HepG2 (cell line): ENCODE results near the gene TIAM1. TPM values are rescaled to one million over a fixed set of nuclear protein-coding genes. Genes with fewer than 3 reads are reported as not detected.

Experiments used
- ATAC-seq: fragments of 200-7000 bp; cut with Tn5 transposase; 3 replicates; pipeline ENCODE4 v1.9.1; 2020; ENCODE audit warnings: mild to moderate bottlenecking, moderate library complexity
- BruUV-seq: library from RNA; stranded (reverse); fragments of 400-500 nt; replicated peaks from 2 replicates; lab custom pipeline; 2021; lab: Mats Ljungman, UMichigan
- CTCF ChIA-PET: fragments of 300-600 bp; formaldehyde crosslinking; extraction: SDS; loops from one replicate; lab custom pipeline; 2021; ENCODE audit warnings: low total read pairs, inconsistent platforms, low intra/inter-chr PET ratio; lab: Yijun Ruan, JAX
- POLR2A ChIA-PET: fragments of 350-600 bp; sonication (Branson Sonifier 250); formaldehyde crosslinking; loops from one replicate; lab custom pipeline; 2020; ENCODE audit warnings: antibody characterized with exemption, inconsistent platforms; lab: Yijun Ruan, JAX
- DNase-seq: peaks from one replicate; pipeline ENCODE4 v3.0.0-alpha.2; 2015; ENCODE audit warnings: low spot score
- FAIRE-seq: peaks from 3 replicates; lab custom pipeline; 2011; peaks lifted over from hg19 to GRCh38; lab: Jason Lieb, UNC
- H2AFZ ChIP-seq: one replicate; pipeline ENCODE4 v1.6.1; 2011; ENCODE audit warnings: low read length, inconsistent platforms
- H3K27ac ChIP-seq: fragments of 300-600 bp; 3 replicates; pipeline ENCODE4 v1.8.0; 2011; ENCODE audit warnings: mixed run types, mild to moderate bottlenecking, mixed read lengths, low read length, inconsistent platforms; ENCODE audit not compliant: insufficient read depth; ENCODE audit errors: extremely low read length
- H3K27me3 ChIP-seq, 2 experiments: fragments of 200-600 bp in 1 of 2; 2 replicates in 1 of 2; 3 replicates in 1 of 2; pipeline versions ENCODE4 v1.6.0 to v1.8.0; 2011; ENCODE audit warnings: low read length in 2 of 2, mild to moderate bottlenecking in 2 of 2, moderate library complexity in 2 of 2, inconsistent platforms in 1 of 2; ENCODE audit not compliant: insufficient read depth in 2 of 2, control insufficient read depth in 1 of 2
- H3K36me3 ChIP-seq, 2 experiments: fragments of 200-600 bp in 1 of 2; replicated peaks in 1 of 2; 2 replicates in 1 of 2; 3 replicates in 1 of 2; pipeline versions ENCODE4 v1.5.1 to v1.8.0; 2011; ENCODE audit warnings: low read length in 2 of 2, inconsistent platforms in 1 of 2; ENCODE audit not compliant: insufficient read depth in 2 of 2, control insufficient read depth in 1 of 2
- H3K4me1 ChIP-seq: 2 replicates; pipeline ENCODE4 v1.5.1; 2012; ENCODE audit warnings: low read length, inconsistent platforms; ENCODE audit not compliant: insufficient read depth
- H3K4me2 ChIP-seq: 2 replicates; pipeline ENCODE4 v1.6.0; 2011; ENCODE audit warnings: low read depth, low read length, inconsistent platforms
- H3K4me3 ChIP-seq, 3 experiments: fragments of 200-600 bp in 1 of 3; sonication (generic), shearing (Covaris generic) in 1 of 3; replicated peaks in 1 of 3; 2 replicates each; pipeline ENCODE4 v1.5.1; 2011 to 2016; ENCODE audit warnings: low read length in 3 of 3, inconsistent platforms in 2 of 3, low read depth in 2 of 3, mild to moderate bottlenecking in 2 of 3, control low read depth in 1 of 3, mixed read lengths in 1 of 3; ENCODE audit not compliant: insufficient read depth in 1 of 3
- H3K79me2 ChIP-seq: one replicate; pipeline ENCODE4 v1.6.1; 2011; ENCODE audit warnings: low read length, inconsistent platforms; ENCODE audit not compliant: insufficient read depth
- H3K9ac ChIP-seq: 2 replicates; pipeline ENCODE4 v1.6.0; 2011; ENCODE audit warnings: mild to moderate bottlenecking, low read depth, low read length, inconsistent platforms; ENCODE audit not compliant: insufficient read depth
- H3K9me3 ChIP-seq: 2 replicates; pipeline ENCODE4 v1.5.1; 2012; ENCODE audit warnings: mild to moderate bottlenecking, low read length
- H4K20me1 ChIP-seq: 2 replicates; pipeline ENCODE4 v1.6.0; 2011; ENCODE audit warnings: inconsistent platforms, mild to moderate bottlenecking, low read length, moderate library complexity; ENCODE audit not compliant: insufficient read depth
- ARID3A ChIP-seq: IDR thresholded peaks from 2 replicates; pipeline ENCODE4 v1.6.1; 2012; ENCODE audit warnings: low read depth, low read length, improper control_type of control experiment
- CEBPB ChIP-seq: IDR thresholded peaks from 2 replicates; pipeline ENCODE4 v1.6.1; 2011; ENCODE audit warnings: low read depth, low read length, improper control_type of control experiment, borderline replicate concordance
- LRRFIP1 ChIP-seq: sonication (generic); formaldehyde crosslinking; conservative IDR thresholded peaks from 2 replicates; pipeline ENCODE4 v1.4.0; 2020; ENCODE audit warnings: missing genetic modification reagents
- NFYB ChIP-seq: sonication (generic); formaldehyde crosslinking; IDR thresholded peaks from 2 replicates; pipeline ENCODE4 v1.4.0; 2020; ENCODE audit warnings: missing genetic modification reagents
- RERE ChIP-seq: IDR thresholded peaks from 2 replicates; pipeline ENCODE4 v1.6.1; 2016; ENCODE audit warnings: low read depth, missing genetic modification reagents, missing compliant biosample characterization
- STAT5B ChIP-seq: sonication (generic); formaldehyde crosslinking; IDR thresholded peaks from 2 replicates; pipeline ENCODE4 v1.4.0; 2020; ENCODE audit warnings: missing genetic modification reagents
- ZNF20 ChIP-seq: sonication (generic); formaldehyde crosslinking; IDR thresholded peaks from 2 replicates; pipeline ENCODE4 v1.4.0; 2020; ENCODE audit warnings: mild to moderate bottlenecking, moderate library complexity, missing genetic modification reagents
- ZNF616 ChIP-seq: sonication (generic); formaldehyde crosslinking; IDR thresholded peaks from 2 replicates; pipeline ENCODE4 v1.5.0; 2020; ENCODE audit warnings: low read depth, mild to moderate bottlenecking, missing genetic modification reagents
- WGBS: methylation state at CpG from one replicate; pipeline ENCODE4 v1.1.6; 2017; ENCODE audit warnings: low lambda C conversion rate; 5-methylcytosine and 5-hydroxymethylcytosine counted together
- in situ Hi-C: cut with HindIII; loops from 2 replicates; pipeline ENCODE4 v1.10.0; 2017; ENCODE audit warnings: low pct_unique_long_range_greater_than_20kb; ENCODE audit not compliant: extremely low pct_ligation_motif_present
- intact Hi-C: fragments of 100-400 bp; cut with micrococcal nuclease; formaldehyde crosslinking; loops from one replicate; pipeline ENCODE4 v1.10.0; 2022; ENCODE audit not compliant: unreplicated experiment
- polyA plus RNA-seq, 8 experiments: library from polyadenylated mRNA; depleted of rRNA in 3 of 8; stranded (reverse) in 7 of 8; unstranded in 1 of 8; fragments of >200 nt; fragmentation: Illumina TruSeq in 4 of 8; extraction: Trizol in 4 of 8; gene quantifications; 2 replicates each; pipeline versions ENCODE4 v1.2.1 to v1.2.3, GENCODE V29; 2011 to 2016; ENCODE audit warnings: low read depth in 4 of 8, missing spikeins in 1 of 8, mixed read lengths in 1 of 8; ENCODE audit not compliant: insufficient read depth in 1 of 8
- total RNA-seq, 5 experiments: library from RNA; depleted of rRNA; stranded (reverse); fragments of >200 nt; fragmentation: Illumina TruSeq; extraction: Trizol; gene quantifications; 2 replicates each; pipeline ENCODE4 v1.2.3, GENCODE V29; 2016; ENCODE audit warnings: low read depth in 1 of 5

TIAM1 gene
- total and polyA plus RNA-seq, 2 of the 13 experiments (the other 11 are each of a cell fraction or from before 2014, with no cell fraction given) = 0.13 to 0.24 TPM

GRCh38 chr21:31151156-31152045 is 192.7 kb downstream of the TIAM1 start (continued):
- no peak for TF ChIP-seq RERE (CRISPR knock-in tag)

- H3K9me3 ChIP-seq = no peaks in the 10 kb centered on the region
- no peak overlapping the region for H3K9ac ChIP-seq
- intact Hi-C loops = no loop called here
- H3K27ac ChIP-seq = no peak overlapping the region
- no peak for FAIRE-seq
- in situ Hi-C loops = no loop called here
- H3K4me3 ChIP-seq = no peak overlapping the region
- no peaks in the 10 kb centered on the region for H4K20me1 ChIP-seq
- no peak for DNase-seq
- no peak for TF ChIP-seq LRRFIP1 (CRISPR knock-in tag)
- no peak for TF ChIP-seq ZNF616 (CRISPR knock-in tag)
- TF ChIP-seq CEBPB = no peak
- no peak for TF ChIP-seq NFYB
- no peak for TF ChIP-seq ZNF20 (CRISPR knock-in tag)
- no peak for TF ChIP-seq STAT5B
- no peak for TF ChIP-seq ARID3A
- no TSS peak for BruUV-seq
- no peaks in the 10 kb centered on the region for H3K36me3 ChIP-seq
- H3K4me1 ChIP-seq = no peaks in the 10 kb centered on the region
- no peak overlapping the region for H3K4me2 ChIP-seq
- ATAC-seq = no peak
- WGBS = 28% methylated on average over 3 of the region's 3 CpGs
- ChIA-PET POLR2A (no interaction called here), CTCF (no interaction called here)
- H2AFZ ChIP-seq = no peak overlapping the region
- no peaks in the 10 kb centered on the region; a peak in 1 of 5 replicates for H3K27me3 ChIP-seq
- H3K79me2 ChIP-seq = no peaks in the 10 kb centered on the region
These were observed 198.8 kb downstream of the TIAM1 start for GRCh38 chr21:31145274-31145673.
